ENCODE results near the gene C16orf96. TPM values are rescaled to one million over a fixed set of nuclear protein-coding genes. Genes with fewer than 3 reads are reported as not detected.
A peak's percentile ranks its signal among the peaks of the same experiment; 100 is the strongest.

Gene C16orf96
- total and polyA plus RNA-seq, 7 donors, result 0.04 to 0.32 (median 0.06) TPM; not detected in 3

GRCh38 chr16:4609200-4610010 is 53.3 kb downstream of the C16orf96 start:
- Histone ChIP-seq H3K4me1 (peaks cover 25% of the 10 kb centered on the region), H3K27me3 (ENCODE audit: insufficient read depth in 3 of 3, low read length in 2 of 3) (no peaks in the 10 kb centered on the region), H3K27ac (no peak overlapping the region), H3K4me3 (no peak overlapping the region), H3K36me3 (ENCODE audit: insufficient read depth in 1 of 2, low read depth in 1 of 2) (peaks cover 0 to 29% of the 10 kb centered on the region in 2 donors), H3K9me3 (no peaks in the 10 kb centered on the region)
- WGBS, 3 donors, result 86 to 95% (median 86%) methylated on average over 38 to 45 of the region's 45 CpGs
- TF ChIP-seq, protein P1, sequence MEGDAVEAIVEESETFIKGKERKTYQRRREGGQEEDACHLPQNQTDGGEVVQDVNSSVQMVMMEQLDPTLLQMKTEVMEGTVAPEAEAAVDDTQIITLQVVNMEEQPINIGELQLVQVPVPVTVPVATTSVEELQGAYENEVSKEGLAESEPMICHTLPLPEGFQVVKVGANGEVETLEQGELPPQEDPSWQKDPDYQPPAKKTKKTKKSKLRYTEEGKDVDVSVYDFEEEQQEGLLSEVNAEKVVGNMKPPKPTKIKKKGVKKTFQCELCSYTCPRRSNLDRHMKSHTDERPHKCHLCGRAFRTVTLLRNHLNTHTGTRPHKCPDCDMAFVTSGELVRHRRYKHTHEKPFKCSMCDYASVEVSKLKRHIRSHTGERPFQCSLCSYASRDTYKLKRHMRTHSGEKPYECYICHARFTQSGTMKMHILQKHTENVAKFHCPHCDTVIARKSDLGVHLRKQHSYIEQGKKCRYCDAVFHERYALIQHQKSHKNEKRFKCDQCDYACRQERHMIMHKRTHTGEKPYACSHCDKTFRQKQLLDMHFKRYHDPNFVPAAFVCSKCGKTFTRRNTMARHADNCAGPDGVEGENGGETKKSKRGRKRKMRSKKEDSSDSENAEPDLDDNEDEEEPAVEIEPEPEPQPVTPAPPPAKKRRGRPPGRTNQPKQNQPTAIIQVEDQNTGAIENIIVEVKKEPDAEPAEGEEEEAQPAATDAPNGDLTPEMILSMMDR (IDR thresholded peaks at IDR 0.05), result no peak
- intact Hi-C loops (cut with DNase I), result no loop called here
- DNase-seq (no peak), ATAC-seq (no peak)

DNA sequence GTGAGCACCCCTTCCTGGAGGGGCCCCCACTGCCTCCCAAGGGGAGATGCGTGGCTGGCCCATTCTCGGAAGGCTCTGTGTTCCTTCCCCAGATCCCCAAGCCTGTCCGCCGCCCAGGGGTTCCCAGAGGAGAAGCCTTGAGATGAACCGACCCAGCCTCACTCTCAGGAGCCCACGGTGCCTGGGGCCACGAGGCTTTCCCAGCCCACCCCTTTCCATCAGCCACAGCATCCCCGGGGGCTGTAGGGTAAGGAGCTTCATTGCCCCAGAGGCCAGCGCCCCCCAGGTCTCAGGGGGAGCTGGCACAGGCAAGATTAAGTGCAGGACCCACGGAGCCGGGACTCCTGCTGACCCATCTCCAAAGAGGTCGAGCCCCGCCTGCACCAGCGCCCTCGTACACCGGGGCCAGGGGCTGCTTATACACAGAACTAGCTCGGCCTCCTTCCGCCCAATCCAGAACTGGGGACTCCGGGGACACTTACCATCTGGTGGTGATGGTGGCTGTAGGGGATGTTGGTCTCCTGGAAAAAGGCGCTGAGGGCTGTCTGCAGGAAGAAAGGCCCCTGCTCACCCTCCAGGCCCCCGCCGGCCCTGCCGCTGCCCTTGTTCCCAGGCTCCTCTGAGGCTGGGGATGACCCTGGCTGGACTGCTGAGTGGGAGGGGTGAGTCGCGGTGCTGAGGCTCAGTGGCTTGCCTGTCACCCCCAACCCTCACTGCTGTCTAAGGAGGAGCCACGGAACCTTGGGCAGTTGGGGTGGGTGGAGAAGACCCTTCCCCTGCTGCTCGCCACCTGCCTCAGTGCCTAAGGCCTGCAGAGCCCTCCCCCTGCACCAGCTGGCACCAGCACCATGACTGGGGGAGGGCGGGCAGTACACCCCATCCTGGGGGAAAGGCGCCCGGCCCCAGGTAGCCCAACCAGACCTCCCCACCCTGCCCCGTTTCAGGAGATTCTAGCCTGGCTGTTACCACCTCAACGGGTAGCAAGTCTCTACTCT is 54.2 kb downstream of the C16orf96 start:
- H3K27me3 ChIP-seq (ENCODE audit: insufficient read depth in 3 of 3, low read length in 2 of 3), result no peaks in the 10 kb centered on the region
- TF ChIP-seq, protein P1 (IDR thresholded peaks at IDR 0.05), result no peak
- intact Hi-C loops (cut with DNase I), result no loop called here
- peaks cover 0 to 29% of the 10 kb centered on the region in 2 donors for H3K36me3 ChIP-seq (ENCODE audit: insufficient read depth in 1 of 2, low read depth in 1 of 2)
- H3K27ac ChIP-seq, result no peak overlapping the region
- peaks cover 25% of the 10 kb centered on the region for H3K4me1 ChIP-seq
- no peak for DNase-seq
- ATAC-seq, result no peak
- H3K4me3 ChIP-seq, result no peak overlapping the region
- 80 to 84% (median 84%) methylated on average over 30 to 32 of the region's 32 CpGs for WGBS, 3 donors
- no peaks in the 10 kb centered on the region for H3K9me3 ChIP-seq

DNA sequence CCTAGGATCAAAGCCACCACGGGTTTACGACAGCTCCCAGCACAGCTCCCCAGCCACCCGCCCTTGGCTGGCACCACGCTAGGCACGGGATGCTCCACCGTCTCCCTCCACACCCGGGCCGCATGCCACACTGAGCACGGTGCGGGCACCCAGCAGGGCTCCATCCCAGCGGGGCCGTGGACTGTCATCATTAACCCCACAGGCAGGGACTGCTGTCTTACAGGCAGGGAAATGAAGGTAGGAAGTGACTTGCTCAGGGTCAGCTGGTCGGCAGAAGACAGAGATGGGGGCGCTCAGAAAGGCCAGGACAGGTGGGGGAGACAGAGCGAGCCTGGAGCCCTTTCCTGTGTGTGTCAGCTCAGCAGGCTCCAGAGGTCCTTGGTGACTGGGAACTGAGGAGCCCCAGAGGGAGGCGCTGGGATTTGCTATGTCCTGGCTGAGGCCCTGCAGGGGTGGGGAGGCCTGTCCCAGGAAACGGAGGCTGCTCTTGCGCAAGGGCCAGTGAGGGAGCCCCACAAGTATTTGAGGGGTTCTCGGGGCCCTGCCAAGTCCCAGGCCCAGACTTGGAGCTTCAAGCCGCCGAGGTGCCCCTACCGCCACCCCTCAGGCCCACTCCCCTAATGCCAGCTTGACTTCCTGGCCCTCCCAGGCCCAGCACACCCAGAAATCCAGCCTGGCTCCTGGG is 55.3 kb downstream of the C16orf96 start:
- 81 to 88% (median 81%) methylated on average over 22 of the region's 22 CpGs for WGBS, 3 donors
- TF ChIP-seq, protein P1 (IDR thresholded peaks at IDR 0.05), result no peak
- H3K4me3 ChIP-seq, result no peak overlapping the region

DNA sequence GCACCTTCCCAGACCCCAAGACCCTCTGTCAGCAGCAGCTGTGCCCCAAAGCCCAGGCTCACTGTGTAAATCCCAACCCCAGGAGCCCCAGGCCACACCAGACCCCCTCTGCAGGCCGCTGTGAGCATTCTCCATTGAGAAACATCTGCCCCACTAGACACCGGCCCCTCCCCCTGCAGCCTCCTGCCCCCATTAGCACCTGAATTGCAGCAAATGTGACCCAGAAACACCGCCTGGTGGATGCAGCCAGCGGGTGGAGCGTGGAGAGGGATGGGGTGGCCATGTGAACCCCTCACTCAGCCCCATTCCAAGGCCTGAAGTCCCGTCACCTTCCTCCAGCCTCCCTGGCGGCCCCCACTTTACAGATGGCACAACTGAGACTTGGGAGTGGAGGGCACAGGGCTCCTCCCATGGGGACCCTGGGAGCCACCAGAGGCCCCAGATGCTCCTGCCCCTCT is 56.4 kb downstream of the C16orf96 start:
- ATAC-seq (no peak), DNase-seq (no peak)
- TF ChIP-seq, protein P1 (IDR thresholded peaks at IDR 0.05), result no peak
- Histone ChIP-seq H3K27me3 (ENCODE audit: insufficient read depth in 3 of 3, low read length in 2 of 3) (no peaks in the 10 kb centered on the region), H3K4me1 (peaks cover 33% of the 10 kb centered on the region), H3K4me3 (peak overlapping the region; percentile 80), H3K36me3 (ENCODE audit: insufficient read depth in 1 of 2, low read depth in 1 of 2) (peaks cover 0 to 22% of the 10 kb centered on the region in 2 donors), H3K9me3 (no peaks in the 10 kb centered on the region), H3K27ac (no peak overlapping the region)
- intact Hi-C loops (cut with DNase I), result no loop called here
- 91 to 96% (median 91%) methylated on average over 7 of the region's 7 CpGs for WGBS, 3 donors

More for the DNA sequence above, 55.3 kb downstream of the C16orf96 start:
- ATAC-seq (no peak), DNase-seq (no peak)
- Histone ChIP-seq H3K4me1 (peaks cover 25% of the 10 kb centered on the region), H3K9me3 (no peaks in the 10 kb centered on the region), H3K36me3 (ENCODE audit: insufficient read depth in 1 of 2, low read depth in 1 of 2) (peaks cover 0 to 29% of the 10 kb centered on the region in 2 donors), H3K27ac (no peak overlapping the region), H3K27me3 (ENCODE audit: insufficient read depth in 3 of 3, low read length in 2 of 3) (no peaks in the 10 kb centered on the region)
- intact Hi-C loops (cut with DNase I), result no loop called here

Measured in psoas muscle (tissue), 8 donors.